ENCODE measurements around the gene PLSCR5. TPM values are rescaled to one million over a fixed set of nuclear protein-coding genes. Genes with fewer than 3 reads are reported as not detected.

PLSCR5 gene
- total RNA-seq, 1 donor from 2014 or later = not detected

- Histone ChIP-seq H4K20me1 (ENCODE audit: insufficient read depth, low read length) (no peaks in the 10 kb centered on the region), H3K4me3 (ENCODE audit: insufficient read depth, low read depth, low read length) (no peak overlapping the region), H3K9me3 (ENCODE audit: insufficient read depth, low read depth, low read length) (no peaks in the 10 kb centered on the region), H3K9ac (ENCODE audit: low read length) (no peak overlapping the region), H3K36me3 (ENCODE audit: insufficient read depth, low read length) (no peaks in the 10 kb centered on the region), H3K79me2 (ENCODE audit: insufficient read depth, low read length) (no peaks in the 10 kb centered on the region), H3K27me3 (ENCODE audit: insufficient read depth, low read length) (no peaks in the 10 kb centered on the region), H3K4me1 (ENCODE audit: insufficient read depth, low read length) (no peaks in the 10 kb centered on the region), H3K27ac (ENCODE audit: low read depth, low read length) (no peak overlapping the region), H3K4me2 (ENCODE audit: low read length) (no peak overlapping the region), H2AFZ (ENCODE audit: low read depth, low read length) (no peak overlapping the region)
- DNase-seq (ENCODE audit: low read depth) (peak; percentile 29), FAIRE-seq (peak; percentile 32)
- TF ChIP-seq CTCF (IDR thresholded peaks at IDR 0.05; ENCODE audit: insufficient read depth, low read depth, low read length) (peak; percentile 24), EZH2 (IDR thresholded peaks at IDR 0.05; ENCODE audit: insufficient read depth, low read length) (no peak)
- no peaks in the 10 kb centered on the region for H3K27me3 Mint-ChIP-seq (ENCODE audit: low read depth, unreplicated experiment)
- no peak overlapping the region for H3K4me3 Mint-ChIP-seq (ENCODE audit: unreplicated experiment)
- no peaks in the 10 kb centered on the region for H3K36me3 Mint-ChIP-seq (ENCODE audit: low read depth, unreplicated experiment)
- no peak overlapping the region for H3K27ac Mint-ChIP-seq (ENCODE audit: unreplicated experiment)
- H3K9me3 Mint-ChIP-seq (ENCODE audit: unreplicated experiment) = peaks cover 3% of the 10 kb centered on the region
- peaks cover 18% of the 10 kb centered on the region for H3K4me1 Mint-ChIP-seq (ENCODE audit: low read depth, unreplicated experiment)
These were observed 27.5 kb downstream of the PLSCR5 start for GRCh38 chr3:146577662-146578061.

GRCh38 chr3:146575636-146576035 is 29.5 kb downstream of the PLSCR5 start:
- FAIRE-seq (no peak), DNase-seq (ENCODE audit: low read depth) (no peak)
- Histone ChIP-seq H3K4me3 (ENCODE audit: insufficient read depth, low read depth, low read length) (no peak overlapping the region), H3K27ac (ENCODE audit: low read depth, low read length) (no peak overlapping the region), H3K4me2 (ENCODE audit: low read length) (no peak overlapping the region), H3K27me3 (ENCODE audit: insufficient read depth, low read length) (no peaks in the 10 kb centered on the region), H3K4me1 (ENCODE audit: insufficient read depth, low read length) (no peaks in the 10 kb centered on the region), H3K9me3 (ENCODE audit: insufficient read depth, low read depth, low read length) (no peaks in the 10 kb centered on the region), H3K9ac (ENCODE audit: low read length) (no peak overlapping the region), H2AFZ (ENCODE audit: low read depth, low read length) (no peak overlapping the region), H4K20me1 (ENCODE audit: insufficient read depth, low read length) (no peaks in the 10 kb centered on the region), H3K79me2 (ENCODE audit: insufficient read depth, low read length) (no peaks in the 10 kb centered on the region), H3K36me3 (ENCODE audit: insufficient read depth, low read length) (no peaks in the 10 kb centered on the region)
- Mint-ChIP-seq H3K4me1 (ENCODE audit: low read depth, unreplicated experiment) (peaks cover 3% of the 10 kb centered on the region), H3K36me3 (ENCODE audit: low read depth, unreplicated experiment) (no peaks in the 10 kb centered on the region), H3K9me3 (ENCODE audit: unreplicated experiment) (no peaks in the 10 kb centered on the region), H3K27me3 (ENCODE audit: low read depth, unreplicated experiment) (no peaks in the 10 kb centered on the region), H3K4me3 (ENCODE audit: unreplicated experiment) (no peak overlapping the region), H3K27ac (ENCODE audit: unreplicated experiment) (no peak overlapping the region)
- TF ChIP-seq EZH2 (IDR thresholded peaks at IDR 0.05; ENCODE audit: insufficient read depth, low read length) (no peak), CTCF (IDR thresholded peaks at IDR 0.05; ENCODE audit: insufficient read depth, low read depth, low read length) (no peak)

- H3K27ac ChIP-seq (ENCODE audit: low read depth, low read length) = no peak overlapping the region
- H3K4me1 Mint-ChIP-seq (ENCODE audit: low read depth, unreplicated experiment) = no peaks in the 10 kb centered on the region
- H3K27me3 Mint-ChIP-seq (ENCODE audit: low read depth, unreplicated experiment) = no peaks in the 10 kb centered on the region
- DNase-seq (ENCODE audit: low read depth) (no peak), FAIRE-seq (no peak)
- H3K79me2 ChIP-seq (ENCODE audit: insufficient read depth, low read length) = no peaks in the 10 kb centered on the region
- H3K36me3 Mint-ChIP-seq (ENCODE audit: low read depth, unreplicated experiment) = no peaks in the 10 kb centered on the region
- no peak overlapping the region for H3K4me2 ChIP-seq (ENCODE audit: low read length)
- H3K4me1 ChIP-seq (ENCODE audit: insufficient read depth, low read length) = no peaks in the 10 kb centered on the region
- H3K36me3 ChIP-seq (ENCODE audit: insufficient read depth, low read length) = no peaks in the 10 kb centered on the region
- TF ChIP-seq CTCF (IDR thresholded peaks at IDR 0.05; ENCODE audit: insufficient read depth, low read depth, low read length) (no peak), EZH2 (IDR thresholded peaks at IDR 0.05; ENCODE audit: insufficient read depth, low read length) (no peak)
- no peaks in the 10 kb centered on the region for H4K20me1 ChIP-seq (ENCODE audit: insufficient read depth, low read length)
- no peaks in the 10 kb centered on the region for H3K9me3 ChIP-seq (ENCODE audit: insufficient read depth, low read depth, low read length)
- H3K9me3 Mint-ChIP-seq (ENCODE audit: unreplicated experiment) = no peaks in the 10 kb centered on the region
- H3K4me3 ChIP-seq (ENCODE audit: insufficient read depth, low read depth, low read length) = no peak overlapping the region
- H3K27me3 ChIP-seq (ENCODE audit: insufficient read depth, low read length) = no peaks in the 10 kb centered on the region
- no peak overlapping the region for H2AFZ ChIP-seq (ENCODE audit: low read depth, low read length)
- H3K9ac ChIP-seq (ENCODE audit: low read length) = no peak overlapping the region
- no peak overlapping the region for H3K4me3 Mint-ChIP-seq (ENCODE audit: unreplicated experiment)
- no peak overlapping the region for H3K27ac Mint-ChIP-seq (ENCODE audit: unreplicated experiment)
These were observed 31.0 kb downstream of the PLSCR5 start for GRCh38 chr3:146574173-146574572.
